Endometrium (tissue), 2 donors: ENCODE results near the gene CADM1.
"Not testable (repeated sequence)": the region's sequence is repeated elsewhere in the genome, so short reads cannot be mapped to it uniquely, and the experiment has no call there.

ENCODE experiments used
- FAIRE-seq: peaks from 2 replicates; lab custom pipeline; 2012; peaks lifted over from hg19 to GRCh38; lab: Jason Lieb, UNC
- donor health status: control.
- donor health status: control.

The CADM1 gene

GRCh38 chr11:115476463-115477286 lies 27.5 kb downstream of the CADM1 start:
- FAIRE-seq: no peak

DNA sequence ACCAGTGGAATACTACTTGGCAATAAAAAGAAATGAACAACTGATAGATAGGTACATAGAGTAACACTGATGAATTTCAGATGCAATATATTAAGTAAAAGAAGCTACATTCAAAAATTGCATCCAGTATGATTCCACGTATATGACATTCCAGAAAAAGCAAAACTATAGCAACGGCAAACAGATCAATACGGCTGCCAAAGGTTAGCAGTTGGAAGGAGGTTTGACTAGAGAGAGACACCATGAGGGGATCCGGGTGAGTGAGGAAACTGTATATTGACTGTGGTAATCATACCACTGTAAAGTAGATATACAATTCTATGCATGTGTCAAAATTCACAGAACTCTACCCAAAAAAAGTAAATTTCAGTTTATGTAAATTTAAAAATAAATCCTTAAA lies 28.7 kb downstream of the CADM1 start:
- no peak for FAIRE-seq

- FAIRE-seq: not testable (repeated sequence)
Measured at GRCh38 chr11:115474306-115474705, 29.9 kb downstream of the CADM1 start.

DNA sequence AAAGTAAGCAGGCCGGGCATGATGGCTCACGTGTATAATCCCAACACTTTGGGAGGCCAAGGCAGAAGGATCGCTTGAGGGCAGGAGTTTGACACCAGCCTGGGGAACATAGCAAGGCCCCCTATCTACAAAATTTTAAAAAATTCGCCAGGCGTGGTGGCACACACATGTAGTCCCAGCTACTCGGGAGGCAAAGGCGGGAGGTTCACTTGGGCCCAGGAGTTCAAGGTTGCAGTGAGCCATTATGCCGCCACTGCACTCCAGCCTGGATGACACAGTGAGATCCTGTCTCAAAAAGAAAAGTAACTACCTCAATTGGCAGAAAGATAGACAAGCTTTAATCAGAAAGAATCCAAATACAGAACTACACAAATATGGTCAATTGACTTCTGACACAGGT lies 31.0 kb downstream of the CADM1 start:
- FAIRE-seq: no peak

DNA sequence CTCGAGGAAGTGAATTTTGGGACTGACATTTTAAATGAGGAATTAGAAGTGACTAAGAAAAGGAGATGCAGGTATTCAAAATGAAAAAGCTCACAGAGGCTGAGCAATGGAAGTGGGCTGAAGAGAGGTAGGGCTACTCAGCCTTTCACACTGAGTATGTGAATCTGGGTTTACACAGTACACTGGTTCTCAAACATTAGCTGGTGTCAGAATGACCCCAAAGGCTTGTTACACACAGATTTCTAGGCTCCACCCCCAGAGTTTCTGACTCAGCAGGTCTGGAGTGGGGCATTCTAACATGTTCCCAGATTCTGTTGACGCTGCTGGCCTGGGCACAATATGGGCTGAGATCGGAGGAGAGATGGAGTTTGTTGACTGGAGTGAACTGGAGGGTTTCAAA lies 32.8 kb downstream of the CADM1 start:
- FAIRE-seq: no peak

DNA sequence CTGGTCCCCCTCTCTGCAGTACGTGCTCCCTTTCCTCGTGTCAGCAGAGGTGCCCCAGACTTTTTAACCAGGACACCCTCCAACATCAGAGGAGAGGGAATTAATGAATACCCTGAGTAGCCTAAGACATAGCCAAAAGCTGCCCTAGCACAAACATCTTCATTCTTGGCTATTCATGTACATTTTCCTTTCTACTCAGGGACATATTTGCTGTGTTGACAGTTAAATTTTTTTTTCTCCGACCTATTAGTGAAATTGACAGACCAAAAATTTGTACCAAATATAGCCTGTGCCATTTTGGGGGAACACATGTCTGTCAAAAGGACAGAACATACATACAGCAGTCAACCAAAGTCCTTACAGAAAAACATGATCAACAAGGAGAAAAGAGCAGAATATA lies 33.3 kb downstream of the CADM1 start:
- no peak for FAIRE-seq

DNA sequence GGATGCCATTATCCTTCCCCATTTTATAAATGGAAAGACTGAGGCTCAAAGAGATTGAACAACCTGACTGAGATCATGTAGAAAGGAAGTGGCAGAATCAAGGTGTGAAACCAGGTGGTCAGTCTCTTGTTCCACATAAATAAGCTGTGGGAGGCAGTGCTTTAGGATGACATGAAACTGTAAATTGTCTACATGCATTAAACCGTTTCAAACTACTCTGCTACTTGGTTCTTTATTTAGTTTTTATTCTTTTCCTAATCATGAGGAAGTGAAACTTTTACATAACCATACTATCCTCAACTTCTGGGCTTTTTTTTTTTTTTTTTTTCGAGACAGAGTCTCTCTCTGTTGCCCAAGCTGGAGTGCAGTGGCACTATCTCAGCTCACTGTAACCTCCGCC lies 34.9 kb downstream of the CADM1 start:
- no peak for FAIRE-seq

DNA sequence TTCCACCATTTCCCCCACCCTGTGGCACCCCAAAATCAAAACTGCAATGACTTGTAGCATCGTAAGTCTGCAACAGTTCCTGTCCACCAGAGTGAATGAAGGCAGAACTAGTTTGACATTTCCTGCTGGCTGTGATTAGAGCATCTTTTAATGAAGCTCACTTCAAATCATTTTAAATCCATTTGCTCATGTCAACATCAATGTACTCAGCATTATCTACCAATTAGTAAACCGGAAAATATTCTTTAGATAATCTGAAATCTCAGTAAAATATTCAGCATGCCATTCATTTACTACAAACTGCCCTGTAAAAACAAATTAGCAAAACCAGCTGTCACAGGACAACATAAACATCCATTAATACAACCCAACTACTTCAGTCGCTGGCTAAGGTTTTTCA lies 38.1 kb downstream of the CADM1 start:
- no peak for FAIRE-seq

DNA sequence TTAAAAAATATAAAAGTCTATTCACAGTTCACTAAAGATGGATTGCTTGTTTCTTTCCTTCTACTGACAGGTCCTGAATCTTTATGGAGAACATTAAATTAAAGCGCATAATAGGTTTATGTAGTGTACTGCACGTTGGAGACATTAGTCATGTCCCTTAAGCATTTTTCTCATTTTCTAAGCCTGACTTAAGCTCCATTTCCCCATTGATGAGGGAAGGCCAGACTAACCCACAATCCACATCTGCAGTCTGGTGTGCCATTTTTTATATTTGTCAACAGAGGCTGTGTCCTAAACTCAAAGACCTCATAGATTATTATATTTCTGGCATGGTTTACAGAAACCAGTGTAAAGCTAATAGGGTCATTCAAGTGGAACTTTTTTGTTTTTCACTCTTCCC lies 39.9 kb downstream of the CADM1 start:
- no peak for FAIRE-seq

DNA sequence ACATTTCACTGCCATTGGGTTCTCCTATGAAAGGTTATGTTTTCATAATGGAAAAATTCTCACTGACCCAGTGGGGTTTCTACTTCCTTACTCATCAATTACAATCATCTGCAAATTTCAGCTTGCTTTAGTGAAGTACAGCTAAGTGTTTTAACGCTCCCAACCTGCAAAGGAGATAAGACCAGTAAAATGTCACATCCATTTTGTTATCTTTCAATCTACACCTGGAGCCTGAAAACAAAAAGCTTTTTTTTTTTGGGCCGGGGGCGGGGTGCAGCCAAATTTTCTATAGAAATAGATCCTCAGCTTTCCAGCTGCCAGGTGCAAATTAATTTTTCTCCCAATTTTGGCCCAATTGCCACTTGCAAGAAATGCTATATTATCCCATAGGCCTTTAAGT lies 40.6 kb downstream of the CADM1 start:
- FAIRE-seq: no peak

- FAIRE-seq: no peak
Measured at GRCh38 chr11:115462757-115463156, 41.5 kb downstream of the CADM1 start.

GRCh38 chr11:115462004-115462541 lies 42.1 kb downstream of the CADM1 start:
- FAIRE-seq: no peak

GRCh38 chr11:115460512-115460911 lies 43.7 kb downstream of the CADM1 start:
- no peak for FAIRE-seq

DNA sequence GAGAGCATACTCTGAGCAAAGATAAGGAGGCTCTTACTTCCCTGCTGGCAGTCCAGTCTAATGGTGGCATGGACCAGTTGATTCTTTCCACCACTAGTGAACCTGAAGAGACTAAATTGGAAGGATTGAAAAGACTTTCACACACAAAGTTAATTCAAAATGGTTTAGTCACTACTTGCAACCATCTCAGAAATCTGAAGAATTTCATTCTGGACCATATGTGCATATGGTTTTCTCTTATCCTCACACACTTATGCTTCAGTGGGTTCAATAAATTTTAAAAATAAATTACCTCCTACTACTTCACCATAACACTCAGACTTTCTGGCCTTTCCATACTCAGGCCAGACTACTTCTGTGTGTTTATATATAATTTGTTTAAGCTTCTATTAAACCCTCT lies 44.7 kb downstream of the CADM1 start:
- FAIRE-seq: no peak

GRCh38 chr11:115458877-115459276 lies 45.3 kb downstream of the CADM1 start:
- no peak for FAIRE-seq

DNA sequence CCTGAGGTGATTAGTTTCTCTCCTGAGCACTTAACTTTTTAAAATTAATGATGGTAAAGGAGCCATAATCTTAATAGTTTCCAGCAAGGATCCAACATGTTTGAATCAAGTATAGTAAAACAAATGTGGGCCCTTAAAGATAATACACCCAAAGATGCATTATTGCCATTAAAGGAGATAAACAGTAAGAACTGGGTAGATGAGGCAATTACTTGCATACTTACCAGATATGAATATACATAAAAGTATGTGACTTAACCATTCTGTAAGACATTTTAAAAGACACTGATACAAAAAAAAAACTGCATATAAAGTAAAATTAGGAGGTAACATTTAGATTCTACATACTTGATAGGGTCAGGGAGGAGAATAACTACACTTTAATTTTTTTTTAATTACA lies 48.2 kb downstream of the CADM1 start:
- no peak for FAIRE-seq

- no peak for FAIRE-seq
Measured at GRCh38 chr11:115455613-115456012, 48.6 kb downstream of the CADM1 start.

- no peak for FAIRE-seq
Measured at GRCh38 chr11:115454525-115454924, 49.7 kb downstream of the CADM1 start.

DNA sequence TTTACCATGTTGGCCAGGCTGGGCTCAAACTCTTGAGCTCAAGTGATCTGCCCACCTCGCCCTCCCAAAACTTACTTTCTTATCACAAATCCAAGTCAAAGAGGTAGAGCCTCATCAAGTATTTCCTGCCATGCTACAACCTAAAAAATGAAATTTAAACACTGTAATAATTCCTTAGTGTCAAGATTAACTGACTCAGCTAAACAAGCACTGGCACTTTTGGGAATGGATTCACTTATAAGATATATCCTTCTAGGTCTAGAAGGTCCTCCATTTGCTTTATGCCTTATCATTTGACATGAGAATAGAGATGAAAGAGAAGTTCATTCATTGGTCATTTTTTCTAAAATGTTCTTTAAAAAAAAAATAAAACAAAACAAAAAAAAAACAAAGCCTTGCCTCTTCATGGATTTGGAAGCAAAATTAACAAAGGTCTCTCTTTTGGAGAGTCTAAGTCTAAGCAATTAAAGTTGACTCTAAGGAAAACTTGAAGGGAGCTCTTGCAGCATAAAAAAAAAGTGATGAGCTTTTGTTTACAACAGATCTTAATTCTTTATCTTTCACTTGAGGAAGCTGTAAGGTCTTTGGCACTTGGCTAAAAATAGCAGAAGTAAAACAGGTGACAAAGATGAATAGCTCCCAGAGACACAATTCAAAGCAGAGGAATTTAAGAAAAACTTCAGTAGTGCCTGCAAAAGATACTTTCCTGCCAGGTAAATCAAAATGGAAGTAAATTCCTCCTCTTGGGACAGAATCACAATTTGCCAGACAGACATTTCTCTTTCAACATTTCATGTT lies 50.3 kb downstream of the CADM1 start:
- no peak for FAIRE-seq

DNA sequence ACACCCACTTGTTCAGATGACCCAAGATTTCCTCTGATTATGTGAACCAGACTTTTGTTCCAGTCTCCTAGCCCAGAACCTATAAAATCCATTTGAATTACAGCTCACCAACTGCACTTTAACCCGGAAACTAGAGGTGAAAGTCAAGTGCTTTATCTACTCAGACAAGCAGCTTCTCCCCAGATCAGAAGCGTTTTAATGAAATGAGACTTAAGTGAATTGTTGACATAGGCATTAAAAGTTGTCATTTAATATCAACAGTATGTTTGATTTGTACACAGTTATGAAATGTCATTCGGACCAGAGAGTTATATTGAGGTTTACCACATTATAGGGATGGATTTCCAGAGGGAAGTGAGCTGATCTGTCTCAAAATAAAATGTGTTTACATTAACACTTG lies 52.0 kb downstream of the CADM1 start:
- FAIRE-seq: no peak

DNA sequence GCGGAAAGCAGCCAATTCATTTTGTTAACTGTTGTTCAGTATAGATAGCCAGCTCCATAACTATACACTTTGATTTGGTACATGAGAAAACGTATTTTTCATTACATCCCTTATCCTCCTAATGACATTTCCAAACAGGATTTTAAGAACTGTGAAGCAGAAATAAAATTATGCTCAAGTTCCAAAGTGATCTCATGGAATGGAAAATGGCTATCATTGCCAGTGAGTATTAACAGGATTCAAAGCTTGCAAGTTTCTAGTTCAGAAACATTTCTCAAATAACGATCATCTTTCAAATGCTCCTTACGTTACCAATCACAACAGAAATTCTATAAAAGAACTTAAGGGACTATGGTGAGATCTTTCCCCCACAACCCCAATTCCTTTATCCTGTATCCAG lies 53.7 kb downstream of the CADM1 start:
- FAIRE-seq: no peak

GRCh38 chr11:115447273-115447864 lies 56.8 kb downstream of the CADM1 start:
- no peak for FAIRE-seq

DNA sequence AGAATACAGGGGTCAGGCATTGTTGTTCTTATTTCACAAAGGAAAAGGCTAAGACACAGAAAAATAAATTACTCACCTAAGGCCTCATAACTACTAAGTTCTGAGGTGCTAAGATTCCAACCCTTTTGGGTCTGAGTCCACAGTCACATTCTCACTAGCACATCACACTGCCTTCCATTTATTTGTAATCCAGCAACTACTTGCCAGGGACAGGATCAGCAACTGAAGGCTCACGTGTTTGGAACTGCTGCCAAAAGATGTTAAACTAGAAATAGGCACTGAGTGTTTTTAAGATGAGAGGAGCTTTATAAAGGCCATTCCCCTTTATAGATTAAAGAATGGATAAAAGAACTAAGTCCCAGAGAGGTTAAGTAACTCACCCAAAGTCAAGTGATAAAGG lies 58.0 kb downstream of the CADM1 start:
- FAIRE-seq: no peak
